Measurements from ENCODE around the gene PTPRG.
"Not testable (repeated sequence)": the region's sequence is repeated elsewhere in the genome, so short reads cannot be mapped to it uniquely, and the experiment has no call there.

Gene PTPRG

DNA sequence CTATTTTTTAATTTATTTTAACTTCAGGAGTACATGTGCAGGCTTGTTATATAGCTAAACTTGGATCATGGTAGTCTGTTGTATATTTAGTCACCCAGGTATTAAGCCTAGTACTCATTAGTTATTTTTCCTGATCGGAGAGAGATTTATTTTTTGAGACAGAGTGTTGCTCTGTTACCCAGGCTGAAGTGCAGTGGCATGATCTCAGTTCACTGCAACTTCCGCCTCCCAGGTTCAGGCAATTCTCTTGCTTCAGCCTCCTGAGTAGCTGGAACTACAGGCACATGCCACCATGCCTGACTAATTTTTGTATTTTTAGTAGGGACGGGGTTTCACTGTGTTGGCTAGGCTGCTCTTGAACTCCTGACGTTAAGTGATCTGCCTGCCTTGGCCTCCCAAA lies 477.4 kb downstream of the PTPRG start:
- not testable (repeated sequence) for DNase-seq

DNA sequence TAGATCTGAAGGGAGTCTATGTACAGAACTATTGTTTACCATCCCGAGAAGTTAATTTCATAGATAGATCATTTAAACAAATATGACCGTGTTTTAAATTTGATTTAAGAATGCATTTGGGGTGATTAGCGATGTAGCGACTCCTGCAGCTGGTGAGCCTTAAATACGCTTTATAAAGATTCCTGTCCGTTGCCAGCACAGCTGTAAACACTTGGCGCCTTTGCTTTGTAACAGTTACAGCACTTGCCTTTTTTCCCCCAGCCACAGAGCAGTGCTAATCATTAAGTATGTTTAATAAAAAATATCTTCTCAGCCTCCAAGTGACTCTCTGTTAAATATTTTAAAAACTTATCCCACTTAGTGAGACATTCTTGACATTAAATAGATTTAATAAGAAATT lies 478.2 kb downstream of the PTPRG start:
- no peak for DNase-seq

DNA sequence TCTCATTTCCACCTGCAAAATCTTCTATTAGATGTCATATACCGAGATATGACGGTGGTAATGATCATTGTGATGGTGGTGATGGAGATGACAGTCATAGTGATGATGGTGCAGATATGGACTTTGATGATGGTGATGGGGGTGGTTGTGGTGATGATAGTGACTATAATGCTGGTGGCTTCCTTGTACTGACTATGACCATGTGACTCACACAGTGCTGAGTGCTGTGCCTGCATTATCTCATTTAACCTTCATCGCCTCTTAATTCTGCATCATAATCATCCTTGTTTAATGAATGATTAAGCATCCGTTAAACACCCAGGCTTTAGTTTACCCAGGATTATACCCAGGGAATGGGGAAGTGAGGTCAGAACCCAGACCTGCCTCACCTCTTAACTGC lies 480.3 kb downstream of the PTPRG start:
- no peak for DNase-seq

DNA sequence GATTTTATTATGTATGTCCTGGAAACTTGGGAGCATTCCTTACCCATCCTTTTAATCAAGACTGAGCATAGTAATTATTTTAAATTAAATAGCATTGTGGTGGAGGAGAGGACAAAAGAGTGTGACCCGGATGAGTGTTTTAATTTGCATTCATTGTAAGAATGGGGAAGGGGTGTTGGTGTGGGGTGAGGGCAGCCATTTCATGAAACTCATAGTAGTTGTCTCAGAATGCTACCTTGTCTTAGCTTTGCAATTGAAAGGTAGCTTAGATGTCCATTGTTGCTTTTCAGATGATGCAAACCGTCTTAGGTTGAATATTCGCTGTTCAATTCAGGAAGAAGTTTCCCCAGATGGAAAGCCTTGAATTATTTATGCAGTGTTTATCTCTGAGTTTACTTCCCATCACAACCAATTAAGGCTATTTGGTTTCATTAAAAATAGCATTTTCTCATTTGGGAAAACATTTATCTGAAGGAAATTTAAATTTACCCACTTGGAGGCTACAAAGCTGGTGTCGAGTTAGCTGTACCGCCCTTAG lies 483.6 kb downstream of the PTPRG start:
- no peak for DNase-seq

DNA sequence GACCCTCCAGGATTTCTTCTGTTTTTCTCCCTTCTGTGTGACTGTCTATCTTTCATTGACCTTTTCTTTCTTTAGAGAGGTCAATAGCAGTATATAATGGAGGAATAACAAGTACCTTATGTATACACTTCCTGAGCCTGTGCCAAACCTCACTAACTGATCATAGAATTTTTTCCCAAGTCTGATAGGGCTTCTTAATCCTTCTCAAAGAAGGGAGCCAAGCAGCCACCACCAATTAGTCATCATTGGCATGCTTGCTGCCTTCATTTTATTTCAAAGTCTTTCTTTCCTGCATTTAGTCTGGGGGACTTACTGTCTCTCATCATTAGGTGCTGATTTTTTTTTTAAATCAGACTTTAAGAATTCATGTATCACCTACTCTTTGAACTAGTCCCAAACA lies 485.0 kb downstream of the PTPRG start:
- no peak for DNase-seq

- DNase-seq: no peak
Observed at GRCh38 chr3:62048577-62048976, 487.2 kb downstream of the PTPRG start.

GRCh38 chr3:62049033-62049432 lies 487.7 kb downstream of the PTPRG start:
- DNase-seq: no peak

DNA sequence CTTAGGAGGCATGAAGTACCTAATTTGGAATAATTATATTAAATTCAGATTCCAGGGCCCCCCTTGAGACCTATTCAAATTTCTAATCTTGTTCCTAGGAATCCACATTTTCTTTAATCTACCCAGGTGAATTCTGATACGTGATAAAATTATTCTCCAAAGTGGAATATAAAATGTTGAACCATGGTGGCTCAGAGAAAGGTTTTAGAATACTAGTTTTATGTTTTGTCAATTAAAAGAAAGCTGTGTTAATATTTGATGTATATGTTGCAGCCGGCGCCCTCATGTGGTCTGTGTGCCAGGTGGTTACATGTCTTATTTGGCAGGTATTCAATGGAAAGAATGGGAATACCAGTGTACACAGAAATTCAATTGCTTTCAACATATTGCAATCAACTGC lies 490.1 kb downstream of the PTPRG start:
- DNase-seq: no peak

DNA sequence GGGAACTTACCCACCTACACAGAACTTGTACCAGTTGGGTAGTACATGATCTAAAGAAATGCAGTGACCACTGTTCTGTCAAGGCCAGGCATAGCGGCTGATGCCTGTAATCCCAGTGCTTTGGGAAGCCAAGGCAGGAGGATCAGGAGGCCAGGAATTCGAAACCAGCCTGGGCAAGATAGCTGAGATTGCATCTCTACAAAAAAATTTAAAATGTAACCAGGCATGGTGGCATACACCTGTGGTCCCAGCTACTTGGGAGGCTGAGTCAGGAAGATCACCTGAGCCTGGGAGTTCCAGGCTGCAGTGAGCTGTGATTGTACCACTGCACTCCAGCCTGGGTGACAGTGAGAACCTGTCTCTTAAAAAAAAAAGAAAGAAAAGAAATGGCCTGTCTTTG lies 491.0 kb downstream of the PTPRG start:
- DNase-seq: no peak

GRCh38 chr3:62056658-62057057 lies 495.3 kb downstream of the PTPRG start:
- no peak for DNase-seq

GRCh38 chr3:62057339-62058047 lies 496.1 kb downstream of the PTPRG start:
- DNase-seq: no peak

DNA sequence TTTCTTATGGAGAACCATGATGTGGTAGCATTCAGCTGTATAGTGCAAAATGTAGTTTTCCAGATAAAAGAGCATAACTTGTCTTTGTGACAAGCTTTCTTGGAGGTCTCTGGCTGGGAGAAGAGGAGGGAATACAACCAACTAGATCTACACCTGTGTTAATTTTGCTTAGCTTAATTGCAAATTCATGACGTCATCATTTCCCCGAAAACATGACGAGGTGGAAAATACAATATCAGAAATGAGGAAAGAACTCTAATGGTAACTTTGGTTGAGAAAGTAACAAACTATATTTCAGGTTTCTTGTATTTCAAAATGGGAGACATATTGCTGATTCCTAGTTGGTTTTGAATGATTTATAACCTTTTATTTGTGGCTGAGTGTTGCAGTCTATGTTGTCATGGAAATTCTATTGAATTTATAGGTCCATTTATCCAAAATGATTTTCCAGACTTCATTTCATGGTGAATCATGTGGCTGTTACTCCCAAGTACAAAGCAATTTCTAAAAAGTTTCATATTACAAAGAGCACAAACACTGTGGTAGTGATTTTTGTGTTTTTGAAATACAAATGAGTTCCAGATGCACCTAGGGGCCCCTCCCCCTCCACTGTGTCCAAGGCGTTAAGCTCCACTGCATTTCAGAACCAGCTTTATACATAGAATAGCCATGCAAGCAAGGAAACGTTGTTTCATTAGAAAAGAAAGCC lies 504.8 kb downstream of the PTPRG start:
- no peak for DNase-seq

DNA sequence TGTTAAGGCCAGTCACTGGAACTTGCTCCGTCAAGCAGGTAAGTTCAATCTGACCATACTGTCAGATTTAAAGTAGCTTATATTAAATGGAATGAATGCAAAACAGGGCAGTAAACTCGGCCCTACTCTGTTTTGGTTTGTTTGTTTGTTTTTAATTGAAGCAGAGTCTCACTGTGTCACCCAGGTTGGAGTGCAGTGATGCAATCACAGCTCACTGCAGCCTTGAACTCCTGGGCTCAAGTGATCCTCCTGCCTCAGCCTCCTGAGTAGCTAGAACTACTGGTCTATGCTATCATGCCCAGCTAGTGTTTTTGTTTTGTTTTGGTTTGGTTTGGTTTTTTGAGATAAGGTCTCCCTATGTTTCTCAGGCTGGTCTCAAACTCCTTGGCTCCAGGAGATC lies 507.0 kb downstream of the PTPRG start:
- DNase-seq: no peak

- no peak for DNase-seq
Observed at GRCh38 chr3:62070891-62071290, 509.5 kb downstream of the PTPRG start.

DNA sequence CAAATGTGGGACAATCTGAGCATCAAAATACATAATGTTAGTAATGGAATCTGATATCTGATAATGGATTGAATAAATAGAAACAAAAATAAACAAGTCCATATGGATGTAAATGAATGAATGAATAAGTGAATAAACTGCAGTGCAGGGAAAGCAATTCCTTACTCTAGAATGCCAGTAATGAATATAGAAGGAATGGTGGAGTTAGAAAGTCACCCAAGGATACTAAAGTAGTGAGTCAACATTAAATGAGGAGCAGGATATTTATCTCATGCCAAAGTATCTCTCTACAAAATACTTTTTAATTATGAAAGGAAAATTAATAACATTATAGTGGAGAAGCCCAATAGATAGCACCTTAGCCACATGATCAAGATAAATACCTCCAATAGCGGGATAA lies 511.7 kb downstream of the PTPRG start:
- DNase-seq: no peak

GRCh38 chr3:62084558-62084957 lies 523.2 kb downstream of the PTPRG start:
- no peak for DNase-seq

DNA sequence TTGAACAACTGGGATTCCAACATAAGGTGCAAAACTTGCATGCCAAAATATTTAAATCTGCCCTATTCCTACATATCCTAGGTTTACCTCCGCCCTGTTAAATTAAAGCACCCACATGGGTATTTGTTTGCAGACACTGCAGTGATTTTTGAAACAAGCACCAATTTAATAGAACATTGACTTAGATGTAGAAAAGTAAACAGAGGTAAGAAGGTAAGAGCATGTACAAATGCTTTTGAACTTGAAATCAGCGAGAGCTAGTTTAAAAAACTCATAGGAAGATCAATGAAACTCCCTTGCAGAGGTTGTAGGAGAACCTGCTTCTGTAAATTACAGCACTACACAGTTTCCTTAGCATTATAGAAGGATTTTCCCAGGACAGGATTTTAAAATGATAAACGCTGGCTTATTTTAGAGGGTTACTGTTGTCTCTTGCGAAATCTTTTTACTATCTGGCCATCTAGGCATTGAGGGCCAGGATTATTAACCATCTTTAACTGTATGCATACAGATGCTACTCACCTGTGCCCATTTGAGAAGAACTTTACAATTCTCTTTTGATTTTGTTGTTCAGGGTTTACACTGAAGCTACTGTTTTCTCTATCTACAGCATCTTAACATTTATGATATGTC lies 527.2 kb downstream of the PTPRG start:
- no peak for DNase-seq

DNA sequence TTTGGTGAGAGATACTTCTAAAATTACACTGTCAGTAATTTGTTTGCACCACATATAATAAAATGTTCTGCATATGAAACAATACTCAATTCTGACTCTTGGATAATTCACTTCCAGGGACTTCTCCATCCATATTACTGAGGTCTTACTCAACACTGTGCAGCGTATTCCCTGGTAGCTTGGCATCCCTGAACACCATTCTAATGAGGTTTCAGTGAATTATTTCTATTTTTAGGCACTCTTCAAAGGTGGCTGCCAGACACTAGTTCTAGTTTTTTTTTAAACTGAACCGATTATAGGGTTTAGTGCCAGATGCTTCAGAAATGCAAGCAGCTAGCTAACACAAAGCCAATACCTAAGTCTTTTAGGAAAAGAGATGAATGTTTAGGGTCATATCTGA lies 528.7 kb downstream of the PTPRG start:
- no peak for DNase-seq

GRCh38 chr3:62090519-62090918 lies 529.1 kb downstream of the PTPRG start:
- DNase-seq: no peak

DNA sequence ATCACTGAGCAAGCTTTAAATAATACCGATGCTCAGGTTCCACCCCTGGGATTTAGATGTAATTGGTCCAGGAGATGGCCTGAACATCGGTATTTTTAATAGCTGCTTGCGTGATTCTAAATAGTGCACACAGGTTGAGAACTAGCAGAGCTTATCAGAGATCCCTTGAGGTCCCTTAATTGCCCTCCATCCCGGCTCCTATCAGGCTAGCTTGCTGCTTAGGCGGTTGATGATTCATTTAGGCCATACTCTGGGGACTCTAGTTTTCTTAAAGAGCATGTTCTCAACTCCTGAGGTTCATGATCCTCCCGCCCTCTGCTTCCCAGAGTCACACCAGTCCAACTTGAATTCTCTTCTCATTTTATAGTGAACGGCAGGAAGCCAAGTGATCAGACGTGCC lies 531.7 kb downstream of the PTPRG start:
- no peak for DNase-seq

GRCh38 chr3:62094461-62094860 lies 533.1 kb downstream of the PTPRG start:
- no peak for DNase-seq

GRCh38 chr3:62095080-62095479 lies 533.7 kb downstream of the PTPRG start:
- DNase-seq: no peak

- no peak for DNase-seq
Observed at GRCh38 chr3:62095756-62096155, 534.4 kb downstream of the PTPRG start.

GRCh38 chr3:62096521-62096920 lies 535.1 kb downstream of the PTPRG start:
- DNase-seq: no peak
